Trophoblast cell (in vitro differentiated cells and primary cell): ENCODE results near the gene WDR90.
A peak's percentile ranks its signal among the peaks of the same experiment; 100 is the strongest.

Source experiments
- DNase-seq, 2 donors: peaks; one replicate each; pipeline ENCODE4 v3.0.0-alpha.2; 2016
- H2AFZ ChIP-seq: 2 replicates; pipeline ENCODE4 v1.6.1; 2013; ENCODE audit warnings: low read length, moderate library complexity, mild to moderate bottlenecking; ENCODE audit not compliant: insufficient read depth, poor library complexity
- H2AK5ac ChIP-seq: 2 replicates; pipeline ENCODE4 v1.6.1; 2013; ENCODE audit warnings: mild to moderate bottlenecking, low read length
- H2BK120ac ChIP-seq: 2 replicates; pipeline ENCODE4 v1.6.1; 2013; ENCODE audit warnings: low read length, mild to moderate bottlenecking, moderate library complexity; ENCODE audit not compliant: insufficient read depth, poor library complexity
- H2BK12ac ChIP-seq: 2 replicates; pipeline ENCODE4 v1.6.1; 2013; ENCODE audit warnings: mild to moderate bottlenecking, low read length, moderate library complexity
- H2BK5ac ChIP-seq: 2 replicates; pipeline ENCODE4 v1.6.1; 2013; ENCODE audit warnings: low read length, low read depth, moderate library complexity, mild to moderate bottlenecking; ENCODE audit not compliant: poor library complexity
- H3K14ac ChIP-seq: 2 replicates; pipeline ENCODE4 v1.6.1; 2013; ENCODE audit warnings: mild to moderate bottlenecking, low read length
- H3K18ac ChIP-seq: 2 replicates; pipeline ENCODE4 v1.6.1; 2013; ENCODE audit warnings: mild to moderate bottlenecking, low read length
- H3K23ac ChIP-seq: 2 replicates; pipeline ENCODE4 v1.6.1; 2013; ENCODE audit warnings: low read length
- H3K27ac ChIP-seq: 2 replicates; pipeline ENCODE4 v1.5.1; 2013; ENCODE audit warnings: low read depth, mild to moderate bottlenecking, inconsistent platforms, low read length, moderate library complexity
- H3K27me3 ChIP-seq: 2 replicates; pipeline ENCODE4 v1.6.1; 2013; ENCODE audit warnings: inconsistent platforms, mild to moderate bottlenecking, low read length, moderate library complexity; ENCODE audit not compliant: insufficient read depth
- H3K36me3 ChIP-seq, 2 experiments: 1 replicate in 1 of 2; 2 replicates in 1 of 2; pipeline ENCODE4 v1.6.1; 2013; ENCODE audit warnings: low read length in 2 of 2, mild to moderate bottlenecking in 2 of 2, moderate library complexity in 1 of 2; ENCODE audit not compliant: insufficient read depth in 2 of 2, control insufficient read depth in 1 of 2
- H3K4ac ChIP-seq: 2 replicates; pipeline ENCODE4 v1.6.1; 2013; ENCODE audit warnings: low read depth, mild to moderate bottlenecking, low read length, moderate library complexity
- H3K4me1 ChIP-seq, 2 experiments: 1 replicate in 1 of 2; 2 replicates in 1 of 2; pipeline ENCODE4 v1.6.1; 2013; ENCODE audit warnings: low read length in 2 of 2, mild to moderate bottlenecking in 2 of 2, moderate library complexity in 1 of 2; ENCODE audit not compliant: insufficient read depth in 2 of 2, control insufficient read depth in 1 of 2
- H3K4me2 ChIP-seq: 2 replicates; pipeline ENCODE4 v1.6.1; 2013; ENCODE audit warnings: inconsistent platforms, mild to moderate bottlenecking, low read length, moderate library complexity
- H3K4me3 ChIP-seq: 2 replicates; pipeline ENCODE4 v1.5.1; 2013; ENCODE audit warnings: mild to moderate bottlenecking, low read depth, low read length, inconsistent platforms
- H3K79me1 ChIP-seq: one replicate; pipeline ENCODE4 v1.6.1; 2013; ENCODE audit warnings: low read length
- H3K79me2 ChIP-seq: 2 replicates; pipeline ENCODE4 v1.6.1; 2013; ENCODE audit warnings: low read length, mild to moderate bottlenecking; ENCODE audit not compliant: control insufficient read depth, insufficient read depth, poor library complexity
- H3K9ac ChIP-seq: 2 replicates; pipeline ENCODE4 v1.6.1; 2013; ENCODE audit warnings: mild to moderate bottlenecking, low read length
- H3K9me3 ChIP-seq: 2 replicates; pipeline ENCODE4 v1.6.1; 2013; ENCODE audit warnings: low read depth, mild to moderate bottlenecking, control low read depth, inconsistent platforms, low read length; ENCODE audit not compliant: insufficient read depth
- H4K12ac ChIP-seq: 2 replicates; pipeline ENCODE4 v1.6.1; 2013; ENCODE audit warnings: low read depth, mild to moderate bottlenecking, low read length, moderate library complexity
- H4K8ac ChIP-seq: 2 replicates; pipeline ENCODE4 v1.6.1; 2013; ENCODE audit warnings: low read depth, mild to moderate bottlenecking, low read length, moderate library complexity
- H4K91ac ChIP-seq: one replicate; pipeline ENCODE4 v1.6.1; 2013; ENCODE audit warnings: low read depth, mild to moderate bottlenecking, low read length, moderate library complexity
- WGBS: extraction: QIAGEN DNeasy Blood & Tissue Kit; methylation state at CpG from one replicate; pipeline ENCODE4 v1.1.7; 2013; ENCODE audit warnings: missing lambda C conversion rate; ENCODE audit not compliant: insufficient read length, insufficient coverage; ENCODE audit errors: extremely low coverage; 5-methylcytosine and 5-hydroxymethylcytosine counted together

Gene WDR90

DNA sequence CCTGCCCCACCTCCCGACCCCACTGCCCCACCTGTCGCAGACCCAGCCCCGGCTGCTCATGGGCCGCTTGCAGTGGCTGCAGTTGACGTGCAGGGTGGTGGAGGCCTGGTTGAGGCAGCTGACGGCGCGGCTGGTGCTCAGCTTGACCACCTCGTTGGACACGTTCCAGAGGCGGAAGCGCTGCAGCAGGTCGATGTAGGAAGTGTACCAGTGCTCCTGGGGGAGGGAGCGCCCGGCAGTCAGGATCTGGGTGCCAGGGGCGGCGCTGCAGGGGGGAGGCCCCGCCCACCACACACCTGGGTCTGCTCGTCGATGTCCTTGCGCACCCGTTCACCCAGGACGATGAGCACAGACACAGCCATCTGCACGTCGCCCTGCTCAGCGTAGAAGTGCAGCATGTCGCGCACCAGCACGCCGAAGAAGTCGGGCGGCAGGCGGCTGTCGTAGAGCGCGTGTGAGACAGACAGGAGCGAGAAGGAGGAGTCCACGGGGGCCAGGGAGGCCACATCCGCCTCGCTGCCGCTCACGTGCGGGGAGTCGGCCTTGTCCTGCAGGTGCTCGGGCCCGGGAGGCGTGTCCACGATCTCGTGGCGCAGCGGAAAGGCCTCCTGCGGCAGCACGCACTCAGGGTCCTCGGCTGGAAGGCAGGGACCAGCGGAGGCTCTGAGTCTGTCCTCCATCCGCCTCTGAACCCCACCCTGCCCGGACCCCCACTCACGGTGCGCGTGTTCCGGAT, 36.0 kb downstream of the WDR90 start:
- H3K4ac ChIP-seq: no peak overlapping the region

GRCh38 chr16:685967-686366, 36.8 kb downstream of the WDR90 start:
- H4K8ac ChIP-seq: no peak overlapping the region
- H3K27ac ChIP-seq: no peak overlapping the region
- H2AFZ ChIP-seq: no peak overlapping the region
- no peak overlapping the region for H2BK120ac ChIP-seq
- no peak overlapping the region for H3K4ac ChIP-seq
- no peak overlapping the region for H2AK5ac ChIP-seq
- H3K9ac ChIP-seq: no peak overlapping the region
- no peaks in the 10 kb centered on the region for H3K27me3 ChIP-seq
- peaks cover 14% of the 10 kb centered on the region for H3K79me2 ChIP-seq
- H3K23ac ChIP-seq: no peak overlapping the region
- peaks cover 6% of the 10 kb centered on the region for H3K9me3 ChIP-seq
- H3K36me3 ChIP-seq: peaks cover 54% of the 10 kb centered on the region in 2 experiments
- no peak overlapping the region for H4K91ac ChIP-seq
- no peak overlapping the region for H3K18ac ChIP-seq
- no peak overlapping the region for H3K4me3 ChIP-seq
- no peak overlapping the region for H3K14ac ChIP-seq
- no CpG with 5 or more reads among the region's 10 CpGs for WGBS
- H3K4me2 ChIP-seq: no peak overlapping the region
- peaks cover 26 to 34% of the 10 kb centered on the region in 2 experiments for H3K4me1 ChIP-seq
- H2BK5ac ChIP-seq: no peak overlapping the region
- DNase-seq: no peak
- H3K79me1 ChIP-seq: peaks cover 11% of the 10 kb centered on the region
- H4K12ac ChIP-seq: no peak overlapping the region
- no peak overlapping the region for H2BK12ac ChIP-seq

More for the DNA sequence above, 36.0 kb downstream of the WDR90 start:
- H3K9me3 ChIP-seq: peaks cover 6% of the 10 kb centered on the region
- no peak overlapping the region for H2BK5ac ChIP-seq
- H3K23ac ChIP-seq: no peak overlapping the region
- H2AK5ac ChIP-seq: no peak overlapping the region
- no peak for DNase-seq
- H3K14ac ChIP-seq: no peak overlapping the region
- H2AFZ ChIP-seq: no peak overlapping the region
- no peak overlapping the region for H4K91ac ChIP-seq
- peak overlapping the region; percentile 24 for H4K8ac ChIP-seq
- no peak overlapping the region for H3K18ac ChIP-seq
- no peak overlapping the region for H4K12ac ChIP-seq
- H3K79me1 ChIP-seq: peaks cover 14% of the 10 kb centered on the region
- peak overlapping the region; percentile 10 for H3K4me3 ChIP-seq
- H3K4me2 ChIP-seq: no peak overlapping the region
- no peak overlapping the region for H2BK12ac ChIP-seq
- H3K4me1 ChIP-seq: peaks cover 28 to 34% of the 10 kb centered on the region in 2 experiments
- no peak overlapping the region for H3K27ac ChIP-seq
- H2BK120ac ChIP-seq: no peak overlapping the region
- no CpG with 5 or more reads among the region's 61 CpGs for WGBS
- H3K9ac ChIP-seq: no peak overlapping the region
- H3K27me3 ChIP-seq: no peaks in the 10 kb centered on the region
- peaks cover 20% of the 10 kb centered on the region for H3K79me2 ChIP-seq
- peaks cover 54 to 57% of the 10 kb centered on the region in 2 experiments for H3K36me3 ChIP-seq

- H3K27me3 ChIP-seq: no peaks in the 10 kb centered on the region
- no CpG with 5 or more reads among the region's 51 CpGs for WGBS
- no peak for DNase-seq
Observed at GRCh38 chr16:686459-687260, 37.5 kb downstream of the WDR90 start.

GRCh38 chr16:687499-687898, 38.3 kb downstream of the WDR90 start:
- WGBS: no CpG with 5 or more reads among the region's 19 CpGs
- H3K4me1 ChIP-seq: peaks cover 17 to 26% of the 10 kb centered on the region in 2 experiments
- peaks cover 8% of the 10 kb centered on the region for H3K79me2 ChIP-seq

More at GRCh38 chr16:686459-687260, 37.5 kb downstream of the WDR90 start:
- no peak overlapping the region for H4K91ac ChIP-seq
- peaks cover 6% of the 10 kb centered on the region for H3K9me3 ChIP-seq
- peaks cover 9% of the 10 kb centered on the region for H3K79me2 ChIP-seq
- no peak overlapping the region for H3K4me3 ChIP-seq
- H2BK120ac ChIP-seq: no peak overlapping the region
- H3K4me1 ChIP-seq: peaks cover 22 to 29% of the 10 kb centered on the region in 2 experiments
- no peak overlapping the region for H4K12ac ChIP-seq
- peaks cover 11% of the 10 kb centered on the region for H3K79me1 ChIP-seq
- H2BK12ac ChIP-seq: no peak overlapping the region
- no peak overlapping the region for H3K18ac ChIP-seq
- no peak overlapping the region for H2AFZ ChIP-seq
- H3K4me2 ChIP-seq: no peak overlapping the region
- H2AK5ac ChIP-seq: no peak overlapping the region
- peaks cover 48% of the 10 kb centered on the region in 2 experiments for H3K36me3 ChIP-seq
- H3K14ac ChIP-seq: no peak overlapping the region
- no peak overlapping the region for H3K23ac ChIP-seq
- H2BK5ac ChIP-seq: no peak overlapping the region
- H3K27ac ChIP-seq: no peak overlapping the region
- H3K4ac ChIP-seq: no peak overlapping the region
- no peak overlapping the region for H3K9ac ChIP-seq
- no peak overlapping the region for H4K8ac ChIP-seq

More at GRCh38 chr16:687499-687898, 38.3 kb downstream of the WDR90 start:
- H2BK120ac ChIP-seq: no peak overlapping the region
- no peak overlapping the region for H2BK5ac ChIP-seq
- H3K9ac ChIP-seq: no peak overlapping the region
- no peak for DNase-seq
- H2BK12ac ChIP-seq: no peak overlapping the region
- peaks cover 11% of the 10 kb centered on the region for H3K79me1 ChIP-seq
- no peak overlapping the region for H4K91ac ChIP-seq
- H3K18ac ChIP-seq: no peak overlapping the region
- no peak overlapping the region for H3K4ac ChIP-seq
- peaks cover 39% of the 10 kb centered on the region in 2 experiments for H3K36me3 ChIP-seq
- H3K4me2 ChIP-seq: no peak overlapping the region
- no peak overlapping the region for H3K27ac ChIP-seq
- no peak overlapping the region for H2AFZ ChIP-seq
- H4K8ac ChIP-seq: no peak overlapping the region
- no peak overlapping the region for H3K14ac ChIP-seq
- H3K27me3 ChIP-seq: no peaks in the 10 kb centered on the region
- H3K23ac ChIP-seq: no peak overlapping the region
- peaks cover 6% of the 10 kb centered on the region for H3K9me3 ChIP-seq
- no peak overlapping the region for H4K12ac ChIP-seq
- H2AK5ac ChIP-seq: no peak overlapping the region
- H3K4me3 ChIP-seq: peak overlapping the region; percentile 18
